ENCODE results near the gene MICU2.

DNA sequence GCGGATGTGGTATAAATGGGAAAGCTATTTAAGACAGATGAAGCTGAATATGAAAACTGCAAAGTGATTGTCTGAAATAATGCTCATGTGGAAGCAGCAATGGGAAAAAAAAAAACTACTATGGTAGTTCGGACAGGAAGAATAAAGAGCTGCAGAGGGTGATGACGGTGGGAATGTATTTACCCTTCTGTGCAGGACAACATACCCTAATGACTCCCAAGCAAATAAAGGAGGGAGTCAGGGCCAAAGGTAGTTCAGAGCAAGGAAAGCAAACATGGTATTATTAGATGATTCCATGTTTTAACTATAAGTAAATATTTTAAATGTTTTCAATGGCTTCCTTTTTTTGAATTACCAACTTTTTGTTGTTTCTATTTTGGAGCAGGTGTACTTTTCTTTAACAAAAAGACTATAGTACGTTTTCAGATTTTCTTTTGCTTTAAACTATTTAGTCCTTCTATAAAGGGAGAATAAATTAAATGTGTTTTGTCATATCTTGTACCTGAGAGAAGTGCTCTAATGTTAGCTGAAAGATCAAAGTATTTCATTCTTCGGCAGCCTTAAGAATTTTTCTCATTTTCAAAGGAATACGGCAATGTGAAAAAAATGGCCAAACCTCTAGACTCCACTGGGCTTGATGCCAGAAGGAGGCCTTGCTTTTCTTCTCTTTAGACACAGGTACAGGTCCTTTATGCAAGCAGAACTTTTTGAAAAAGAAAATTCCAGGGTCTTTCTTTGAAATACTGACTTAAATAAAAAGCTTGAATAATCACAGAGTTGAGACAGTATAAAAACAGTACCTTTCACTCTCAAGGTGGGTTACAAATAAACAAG lies 77.0 kb downstream of the MICU2 start:
- TF ChIP-seq, protein P1, sequence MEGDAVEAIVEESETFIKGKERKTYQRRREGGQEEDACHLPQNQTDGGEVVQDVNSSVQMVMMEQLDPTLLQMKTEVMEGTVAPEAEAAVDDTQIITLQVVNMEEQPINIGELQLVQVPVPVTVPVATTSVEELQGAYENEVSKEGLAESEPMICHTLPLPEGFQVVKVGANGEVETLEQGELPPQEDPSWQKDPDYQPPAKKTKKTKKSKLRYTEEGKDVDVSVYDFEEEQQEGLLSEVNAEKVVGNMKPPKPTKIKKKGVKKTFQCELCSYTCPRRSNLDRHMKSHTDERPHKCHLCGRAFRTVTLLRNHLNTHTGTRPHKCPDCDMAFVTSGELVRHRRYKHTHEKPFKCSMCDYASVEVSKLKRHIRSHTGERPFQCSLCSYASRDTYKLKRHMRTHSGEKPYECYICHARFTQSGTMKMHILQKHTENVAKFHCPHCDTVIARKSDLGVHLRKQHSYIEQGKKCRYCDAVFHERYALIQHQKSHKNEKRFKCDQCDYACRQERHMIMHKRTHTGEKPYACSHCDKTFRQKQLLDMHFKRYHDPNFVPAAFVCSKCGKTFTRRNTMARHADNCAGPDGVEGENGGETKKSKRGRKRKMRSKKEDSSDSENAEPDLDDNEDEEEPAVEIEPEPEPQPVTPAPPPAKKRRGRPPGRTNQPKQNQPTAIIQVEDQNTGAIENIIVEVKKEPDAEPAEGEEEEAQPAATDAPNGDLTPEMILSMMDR (conservative IDR thresholded peaks at IDR 0.05; ENCODE audit: low read depth in 2 of 2): no peak
- no peak for TF ChIP-seq POLR2AphosphoS5 (IDR thresholded peaks at IDR 0.05; ENCODE audit: low read depth)
- no peak for TF ChIP-seq EZH2 (IDR thresholded peaks at IDR 0.05; ENCODE audit: low read depth, unreplicated experiment)
- no peak for TF ChIP-seq EZH2phosphoT487 (IDR thresholded peaks at IDR 0.05; ENCODE audit: unreplicated experiment)
- TF ChIP-seq, protein P2, sequence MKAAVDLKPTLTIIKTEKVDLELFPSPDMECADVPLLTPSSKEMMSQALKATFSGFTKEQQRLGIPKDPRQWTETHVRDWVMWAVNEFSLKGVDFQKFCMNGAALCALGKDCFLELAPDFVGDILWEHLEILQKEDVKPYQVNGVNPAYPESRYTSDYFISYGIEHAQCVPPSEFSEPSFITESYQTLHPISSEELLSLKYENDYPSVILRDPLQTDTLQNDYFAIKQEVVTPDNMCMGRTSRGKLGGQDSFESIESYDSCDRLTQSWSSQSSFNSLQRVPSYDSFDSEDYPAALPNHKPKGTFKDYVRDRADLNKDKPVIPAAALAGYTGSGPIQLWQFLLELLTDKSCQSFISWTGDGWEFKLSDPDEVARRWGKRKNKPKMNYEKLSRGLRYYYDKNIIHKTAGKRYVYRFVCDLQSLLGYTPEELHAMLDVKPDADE (IDR thresholded peaks at IDR 0.05): no peak
- no peak for TF ChIP-seq CREB1 (CRISPR knock-in tag; IDR thresholded peaks at IDR 0.05; ENCODE audit: low read depth)
- TF ChIP-seq REST (IDR thresholded peaks at IDR 0.05; ENCODE audit: unreplicated experiment): no peak
- no peak for TF ChIP-seq ZNF114 (CRISPR knock-in tag; IDR thresholded peaks at IDR 0.05)
- no peak for TF ChIP-seq JUNB (IDR thresholded peaks at IDR 0.05; ENCODE audit: unreplicated experiment)

All from GM23338 (cell line).